K562 (cell line): ENCODE data around the gene DYRK1B. TPM values are rescaled to one million over a fixed set of nuclear protein-coding genes. Genes with fewer than 3 reads are reported as not detected.
A peak's percentile ranks its signal among the peaks of the same experiment; 100 is the strongest.

ENCODE experiments used
- AFF4 ChIP-seq: sonication (generic); formaldehyde crosslinking; IDR thresholded peaks from 2 replicates; pipeline ENCODE4 v1.8.0; 2023; ENCODE audit warnings: mild to moderate bottlenecking, missing genetic modification reagents
- ASH1L ChIP-seq: fragments of 450-650 bp; IDR thresholded peaks from 2 replicates; pipeline ENCODE4 v1.6.1; 2018; ENCODE audit warnings: borderline replicate concordance, mild to moderate bottlenecking, low read depth; ENCODE audit not compliant: partially characterized antibody
- ATF1 ChIP-seq, 2 experiments: fragments of 450-650 bp in 1 of 2; IDR thresholded peaks; 2 replicates each; pipeline ENCODE4 v1.6.1; 2016; ENCODE audit warnings: missing compliant biosample characterization in 1 of 2, missing genetic modification characterization in 1 of 2
- HINFP ChIP-seq: fragments of 450-650 bp; conservative IDR thresholded peaks from 2 replicates; pipeline ENCODE4 v1.6.1; 2016; ENCODE audit warnings: missing genetic modification characterization, low read depth, mild to moderate bottlenecking, control low read depth, missing compliant biosample characterization
- MAX ChIP-seq: sonication (generic); formaldehyde crosslinking; IDR thresholded peaks from 2 replicates; pipeline ENCODE4 v1.9.0; 2022; ENCODE audit warnings: mild to moderate bottlenecking, missing genetic modification reagents
- PBX2 ChIP-seq, 2 experiments: IDR thresholded peaks in 1 of 2; conservative IDR thresholded peaks in 1 of 2; 2 replicates each; pipeline ENCODE4 v1.6.1; 2016; ENCODE audit warnings: low read depth in 2 of 2, mild to moderate bottlenecking in 1 of 2, missing compliant biosample characterization in 1 of 2, missing genetic modification characterization in 1 of 2, moderate library complexity in 1 of 2
- RFX5 ChIP-seq: IDR thresholded peaks from 2 replicates; pipeline ENCODE4 v1.6.1; 2011; ENCODE audit warnings: low read depth, mild to moderate bottlenecking, improper control_type of control experiment, low read length
- SIX5 ChIP-seq, 2 experiments: IDR thresholded peaks; 2 replicates each; pipeline ENCODE4 v1.6.1; 2011; ENCODE audit warnings: low read length in 2 of 2, borderline replicate concordance in 1 of 2, low read depth in 1 of 2, mild to moderate bottlenecking in 1 of 2, moderate library complexity in 1 of 2; ENCODE audit not compliant: insufficient read depth in 1 of 2
- SMAD2 ChIP-seq: fragments of 150-350 bp; IDR thresholded peaks from 2 replicates; pipeline ENCODE4 v1.6.1; 2014; ENCODE audit warnings: low read depth, mild to moderate bottlenecking, low read length
- SMARCC2 ChIP-seq: fragments of 450-650 bp; IDR thresholded peaks from 2 replicates; pipeline ENCODE4 v1.6.1; 2017; ENCODE audit warnings: antibody characterized with exemption, moderate library complexity, mild to moderate bottlenecking, low read depth
- TSC22D4 ChIP-seq: fragments of 450-650 bp; IDR thresholded peaks from 2 replicates; pipeline ENCODE4 v1.6.1; 2016; ENCODE audit warnings: missing genetic modification characterization, missing biosample characterization, control low read depth
- ZFX ChIP-seq: sonication (generic); formaldehyde crosslinking; IDR thresholded peaks from 2 replicates; pipeline ENCODE4 v1.8.0; 2022; ENCODE audit warnings: mild to moderate bottlenecking, missing genetic modification reagents, moderate library complexity
- ZNF217 ChIP-seq: sonication (generic); formaldehyde crosslinking; IDR thresholded peaks from 2 replicates; pipeline ENCODE4 v1.8.0; 2022; ENCODE audit warnings: mild to moderate bottlenecking, missing genetic modification reagents
- ZNF639 ChIP-seq, 2 experiments: fragments of 200-800 bp in 1 of 2; sonication (Bioruptor generic) in 1 of 2; sonication (generic) in 1 of 2; formaldehyde crosslinking in 1 of 2; IDR thresholded peaks in 1 of 2; conservative IDR thresholded peaks in 1 of 2; 2 replicates each; pipeline versions ENCODE4 v1.5.0 to v1.6.1; 2016 to 2020; ENCODE audit warnings: missing compliant biosample characterization in 1 of 2, missing genetic modification characterization in 1 of 2, missing genetic modification reagents in 1 of 2
- polyA plus RNA-seq, 8 experiments: library from polyadenylated mRNA; depleted of rRNA in 4 of 8; stranded (reverse) in 5 of 8; unstranded in 3 of 8; fragments of >200 nt; fragmentation: Nextera tagmentation in 2 of 8; fragmentation: Illumina TruSeq in 1 of 8; extraction: Ambion mirVana in 2 of 8; extraction: Trizol in 1 of 8; gene quantifications; 2 replicates each; pipeline versions ENCODE4 v1.2.1 to v1.2.3, GENCODE V29; 2011 to 2014; ENCODE audit warnings: inconsistent platforms in 1 of 8, missing spikeins in 1 of 8
- total RNA-seq, 7 experiments: library from RNA; depleted of rRNA in 6 of 7; stranded (reverse); fragments of >200 nt in 6 of 7; fragmentation: Illumina TruSeq in 2 of 7; extraction: Trizol in 2 of 7; gene quantifications; 2 replicates each; pipeline versions ENCODE4 v1.2.1 to v1.2.3, GENCODE V29; 2011 to 2021; ENCODE audit warnings: low replicate concordance in 1 of 7

Gene DYRK1B
- total and polyA plus RNA-seq, 9 of the 15 experiments (the other 6 are each of a cell fraction or from before 2014, with no cell fraction given) = 0.91 to 5.2 (median 1.5) TPM; not detected in 2

- TF ChIP-seq HINFP (tag) (peak; percentile 42; the same call in 1 of the 2 replicates), PBX2 (CRISPR knock-in tag; IDR thresholded peaks at IDR 0.05; ENCODE audit: low read depth) (no peak), PBX2 (tag; conservative IDR thresholded peaks at IDR 0.05; ENCODE audit: low read depth) (no peak), SMARCC2 (no peak), ATF1 (CRISPR knock-in tag; IDR thresholded peaks at IDR 0.05) (no peak), ATF1 (tag; IDR thresholded peaks at IDR 0.05) (peak; percentile 69), ZNF639 (CRISPR knock-in tag; conservative IDR thresholded peaks at IDR 0.05 in 1 of 2, IDR thresholded peaks at IDR 0.05 in 1 of 2) (peak in 1 of 2 experiments; percentile 3; a peak in 1 of 4 replicates), MAX (CRISPR knock-in tag) (peak; percentile 84), SMAD2 (no peak), ZFX (CRISPR knock-in tag) (peak; percentile 89), SIX5 (IDR thresholded peaks at IDR 0.05; ENCODE audit: borderline replicate concordance in 1 of 2, insufficient read depth in 1 of 2, low read depth in 1 of 2, low read length in 2 of 2) (no peak), TSC22D4 (tag) (no peak), AFF4 (CRISPR knock-in tag) (no peak), ZNF217 (CRISPR knock-in tag) (no peak), RFX5 (peak; percentile 96), ASH1L (no peak)
Observed at GRCh38 chr19:39833464-39834286, at the start of gene DYRK1B (continued).
